H1 (cell line): Measurements from ENCODE around the gene MARK3.
A peak's percentile ranks its signal among the peaks of the same experiment; 100 is the strongest.

Experiments
- BCL11A ChIP-seq, 2 experiments: IDR thresholded peaks; one replicate each; pipeline ENCODE4 v1.6.1; 2011; ENCODE audit warnings: low read depth in 2 of 2, low read length in 2 of 2, mild to moderate bottlenecking in 2 of 2
- BRCA1 ChIP-seq: IDR thresholded peaks from 2 replicates; pipeline ENCODE4 v1.6.1; 2012; ENCODE audit warnings: low read depth, low read length, improper control_type of control experiment
- CTCF ChIP-seq, 3 experiments: IDR thresholded peaks; 1 replicate in 2 of 3; 2 replicates in 1 of 3; pipeline versions ENCODE4 v1.5.1 to v1.6.1; 2011; ENCODE audit warnings: low read length in 3 of 3, mild to moderate bottlenecking in 3 of 3, inconsistent platforms in 2 of 3, low read depth in 1 of 3, moderate library complexity in 1 of 3; ENCODE audit not compliant: insufficient read depth in 1 of 3; ENCODE audit errors: control extremely low read depth in 1 of 3
- JUND ChIP-seq: IDR thresholded peaks from 2 replicates; pipeline ENCODE4 v1.6.1; 2011; ENCODE audit warnings: mild to moderate bottlenecking, improper control_type of control experiment, low read length
- NRF1 ChIP-seq: IDR thresholded peaks from 2 replicates; pipeline ENCODE4 v1.6.1; 2011; ENCODE audit warnings: mild to moderate bottlenecking, low read depth, low read length, improper control_type of control experiment
- POLR2A ChIP-seq, 2 experiments: IDR thresholded peaks; 1 replicate in 1 of 2; 2 replicates in 1 of 2; pipeline ENCODE4 v1.6.1; 2011; ENCODE audit warnings: low read depth in 2 of 2, low read length in 2 of 2, mild to moderate bottlenecking in 2 of 2; ENCODE audit errors: control extremely low read depth in 1 of 2
- POLR2AphosphoS5 ChIP-seq: IDR thresholded peaks from 2 replicates; pipeline ENCODE4 v1.6.1; 2011; ENCODE audit warnings: low read depth, low read length
- RAD21 ChIP-seq, 2 experiments: IDR thresholded peaks in 1 of 2; conservative IDR thresholded peaks in 1 of 2; 2 replicates each; pipeline ENCODE4 v1.6.1; 2011; ENCODE audit warnings: low read depth in 2 of 2, low read length in 2 of 2, improper control_type of control experiment in 1 of 2, inconsistent platforms in 1 of 2, mild to moderate bottlenecking in 1 of 2, moderate library complexity in 1 of 2
- SIRT6 ChIP-seq: IDR thresholded peaks from one replicate; pipeline ENCODE4 v1.7.1; 2012; ENCODE audit warnings: low read length, inconsistent platforms
- TCF12 ChIP-seq: IDR thresholded peaks from 2 replicates; pipeline ENCODE4 v1.6.1; 2011; ENCODE audit warnings: low read depth, mild to moderate bottlenecking, low read length
- TEAD4 ChIP-seq: IDR thresholded peaks from 2 replicates; pipeline ENCODE4 v1.6.1; 2012; ENCODE audit warnings: low read depth, low read length, inconsistent platforms, mixed read lengths

DNA sequence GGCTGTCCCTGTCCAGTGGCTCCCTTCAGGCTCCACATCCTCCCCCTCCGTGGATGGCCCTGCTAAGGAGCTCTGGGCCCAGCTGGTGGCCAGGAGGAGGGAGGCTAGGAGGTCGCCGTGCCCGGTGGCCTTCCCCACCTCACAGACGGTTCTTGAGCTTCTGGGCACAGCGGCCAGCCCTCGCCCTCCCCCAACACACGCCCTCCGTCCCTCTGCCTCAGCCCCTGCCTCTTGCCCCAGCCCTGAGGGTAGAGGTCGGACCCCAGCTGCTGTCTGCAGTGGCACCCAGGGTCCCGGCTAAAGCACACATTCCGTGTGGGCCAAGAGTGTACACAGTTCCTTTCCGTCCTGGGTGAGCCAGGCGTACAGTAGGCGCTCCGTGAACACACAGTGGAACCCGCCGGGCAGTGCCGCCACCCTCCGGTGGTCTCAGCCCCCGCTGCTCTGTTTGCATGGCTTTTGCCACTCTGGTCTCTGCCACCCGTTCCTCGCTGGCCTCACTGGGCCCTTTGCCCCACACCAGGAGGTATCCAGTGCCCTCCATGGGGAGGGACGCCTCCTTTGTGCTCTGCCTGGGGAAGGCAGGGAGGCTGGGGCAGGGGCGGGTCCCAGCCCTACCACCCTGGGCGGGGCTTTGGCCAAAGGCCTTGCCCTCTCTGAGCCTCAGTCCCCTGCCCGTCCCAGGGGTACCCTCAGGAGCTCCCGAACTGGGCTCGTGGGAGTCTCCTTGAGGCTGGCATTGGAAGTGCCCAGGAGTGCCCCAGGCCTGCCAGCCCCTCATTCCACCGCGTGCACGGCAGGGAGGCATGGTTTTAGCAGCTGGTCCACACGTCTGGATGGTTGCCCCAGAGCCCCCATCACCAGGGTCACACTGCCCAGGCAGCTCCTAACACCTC, 156.7 kb downstream of the MARK3 start:
- no peak for TF ChIP-seq POLR2A (IDR thresholded peaks at IDR 0.05; ENCODE audit: control extremely low read depth in 1 of 2, low read depth in 2 of 2, low read length in 2 of 2)
- peak in 1 of 3 experiments; percentile 33; a peak in 2 of 4 replicates for TF ChIP-seq CTCF (IDR thresholded peaks at IDR 0.05; ENCODE audit: control extremely low read depth in 1 of 3, insufficient read depth in 1 of 3, low read depth in 1 of 3, low read length in 3 of 3)
- TF ChIP-seq RAD21 (IDR thresholded peaks at IDR 0.05 in 1 of 2, conservative IDR thresholded peaks at IDR 0.05 in 1 of 2; ENCODE audit: low read depth in 2 of 2, low read length in 2 of 2), result peak; percentile 13 to 21; a peak in 2 of 4 replicates
- no peak for TF ChIP-seq JUND
- no peak for TF ChIP-seq SIRT6
- TF ChIP-seq NRF1, result no peak
- TF ChIP-seq BRCA1, result no peak
- no peak for TF ChIP-seq BCL11A (IDR thresholded peaks at IDR 0.05; ENCODE audit: low read depth in 2 of 2, low read length in 2 of 2)
- TF ChIP-seq TCF12, result no peak
- no peak for TF ChIP-seq TEAD4
- TF ChIP-seq POLR2AphosphoS5, result 0 out of 2 replicates have a peak, but pooled peaks have one; percentile 36
